Measurements from ENCODE around the gene SIAH3.

SIAH3 gene

DNA sequence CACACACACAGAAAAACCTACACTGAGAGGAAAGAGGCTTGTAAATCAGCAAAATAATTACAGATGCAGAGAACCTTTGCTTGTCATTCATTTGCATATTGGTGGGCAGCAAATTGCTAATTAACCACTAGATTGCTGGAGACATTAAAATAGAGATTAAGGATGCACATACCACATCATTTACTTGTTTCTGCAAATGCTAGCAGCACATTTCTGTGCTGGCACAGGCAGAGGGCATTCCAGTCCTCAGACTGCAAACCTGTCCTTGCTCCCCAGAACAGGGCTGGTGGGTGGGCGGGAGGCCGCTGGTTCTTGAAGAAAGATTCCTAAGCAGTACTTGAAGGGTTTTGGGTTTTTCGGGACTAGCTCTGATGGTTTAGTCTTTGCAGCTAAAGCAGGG, 941 bp upstream of the SIAH3 start:
- Histone ChIP-seq H3F3A (ENCODE audit: insufficient read depth, low read length) (no peaks in the 10 kb centered on the region), H3K27ac (ENCODE audit: low read depth, low read length, poor library complexity, severe bottlenecking) (no peak overlapping the region), H3K27me3 (ENCODE audit: insufficient read depth, low read length) (0 out of 2 replicates have a peak, but pooled peaks cover 6% of the 10 kb centered on the region)

DNA sequence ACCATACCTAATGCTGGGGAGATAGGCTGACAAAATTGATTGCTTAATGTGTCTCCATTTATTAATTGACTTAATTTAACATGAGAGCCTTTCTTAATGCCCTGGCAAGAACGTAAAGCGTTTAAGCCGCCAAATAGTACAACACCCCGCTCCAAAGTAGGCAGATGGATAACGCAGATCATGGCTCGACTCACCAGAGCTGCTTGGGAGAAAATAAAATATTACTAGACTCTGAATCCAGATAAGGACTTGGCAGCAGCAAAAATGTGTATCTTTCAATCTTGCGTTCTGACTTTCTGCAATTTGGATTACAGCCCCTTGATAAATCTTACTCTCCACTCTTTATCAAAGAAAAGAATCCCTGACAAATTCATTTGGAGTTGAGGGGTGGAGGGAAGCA, 403 bp upstream of the SIAH3 start:
- H3F3A ChIP-seq (ENCODE audit: insufficient read depth, low read length) = no peaks in the 10 kb centered on the region

More for the DNA sequence above, 941 bp upstream of the SIAH3 start:
- H3K4me3 ChIP-seq (ENCODE audit: low read depth, low read length, poor library complexity, severe bottlenecking) = no peak overlapping the region
- TF ChIP-seq, protein P1, sequence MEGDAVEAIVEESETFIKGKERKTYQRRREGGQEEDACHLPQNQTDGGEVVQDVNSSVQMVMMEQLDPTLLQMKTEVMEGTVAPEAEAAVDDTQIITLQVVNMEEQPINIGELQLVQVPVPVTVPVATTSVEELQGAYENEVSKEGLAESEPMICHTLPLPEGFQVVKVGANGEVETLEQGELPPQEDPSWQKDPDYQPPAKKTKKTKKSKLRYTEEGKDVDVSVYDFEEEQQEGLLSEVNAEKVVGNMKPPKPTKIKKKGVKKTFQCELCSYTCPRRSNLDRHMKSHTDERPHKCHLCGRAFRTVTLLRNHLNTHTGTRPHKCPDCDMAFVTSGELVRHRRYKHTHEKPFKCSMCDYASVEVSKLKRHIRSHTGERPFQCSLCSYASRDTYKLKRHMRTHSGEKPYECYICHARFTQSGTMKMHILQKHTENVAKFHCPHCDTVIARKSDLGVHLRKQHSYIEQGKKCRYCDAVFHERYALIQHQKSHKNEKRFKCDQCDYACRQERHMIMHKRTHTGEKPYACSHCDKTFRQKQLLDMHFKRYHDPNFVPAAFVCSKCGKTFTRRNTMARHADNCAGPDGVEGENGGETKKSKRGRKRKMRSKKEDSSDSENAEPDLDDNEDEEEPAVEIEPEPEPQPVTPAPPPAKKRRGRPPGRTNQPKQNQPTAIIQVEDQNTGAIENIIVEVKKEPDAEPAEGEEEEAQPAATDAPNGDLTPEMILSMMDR (IDR thresholded peaks at IDR 0.05; ENCODE audit: low read length) = no peak
- TF ChIP-seq EZH2 (IDR thresholded peaks at IDR 0.05; ENCODE audit: borderline replicate concordance, low read length) = no peak
- no peaks in the 10 kb centered on the region for H4K20me1 ChIP-seq (ENCODE audit: insufficient read depth, low read length)
- H3K4me1 ChIP-seq (ENCODE audit: insufficient read depth, low read length, severe bottlenecking) = no peaks in the 10 kb centered on the region
- no peak overlapping the region for H2AFZ ChIP-seq (ENCODE audit: low read length)
- H3K9me2 ChIP-seq (ENCODE audit: low read depth, low read length) = no peaks in the 10 kb centered on the region
- no peak overlapping the region for H3K9ac ChIP-seq (ENCODE audit: low read length)
- no peak overlapping the region for H3K4me2 ChIP-seq (ENCODE audit: low read length)
- H3K79me2 ChIP-seq (ENCODE audit: insufficient read depth, low read length) = no peaks in the 10 kb centered on the region
- no peaks in the 10 kb centered on the region for H3K36me3 ChIP-seq (ENCODE audit: insufficient read depth, low read length)
- 0 out of 2 replicates have a peak, but pooled peaks cover 2% of the 10 kb centered on the region for H3K9me3 ChIP-seq (ENCODE audit: low read length)

DNA sequence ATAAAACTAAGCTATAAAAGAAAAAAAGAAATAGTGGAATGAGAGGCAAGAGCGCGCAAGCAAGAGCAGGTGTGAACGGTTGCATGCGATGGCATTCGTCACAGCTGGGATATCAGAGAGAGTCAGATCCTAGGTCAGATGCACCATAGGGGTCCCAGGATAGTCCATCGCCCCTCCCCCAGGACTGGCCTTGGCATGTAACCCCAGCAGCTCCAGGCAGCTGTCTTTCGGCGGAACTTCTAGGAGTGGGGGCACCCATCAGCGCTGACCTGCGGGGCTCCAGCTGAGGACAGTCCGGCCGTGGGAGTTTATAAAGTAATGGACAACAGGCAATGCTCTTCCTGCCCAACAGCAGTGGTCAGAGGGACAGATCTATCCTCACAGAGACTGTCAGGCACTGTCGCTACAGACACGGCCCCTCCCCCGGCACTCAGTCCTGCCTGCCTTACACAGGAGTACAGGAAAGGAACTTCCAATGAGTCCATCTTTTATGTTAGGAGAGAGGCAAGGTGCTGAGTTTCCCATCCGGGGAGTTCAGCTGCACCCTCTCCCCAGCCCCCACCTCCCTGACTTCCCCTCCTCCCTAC, 1.4 kb downstream of the SIAH3 start:
- Histone ChIP-seq H3K4me2 (ENCODE audit: low read length) (no peak overlapping the region), H3K27me3 (ENCODE audit: insufficient read depth, low read length) (0 out of 2 replicates have a peak, but pooled peaks cover 6% of the 10 kb centered on the region), H3K4me3 (ENCODE audit: low read depth, low read length, poor library complexity, severe bottlenecking) (no peak overlapping the region), H3K36me3 (ENCODE audit: insufficient read depth, low read length) (no peaks in the 10 kb centered on the region), H3K9me2 (ENCODE audit: low read depth, low read length) (no peaks in the 10 kb centered on the region), H2AFZ (ENCODE audit: low read length) (no peak overlapping the region), H3K27ac (ENCODE audit: low read depth, low read length, poor library complexity, severe bottlenecking) (no peak overlapping the region), H3K4me1 (ENCODE audit: insufficient read depth, low read length, severe bottlenecking) (no peaks in the 10 kb centered on the region), H4K20me1 (ENCODE audit: insufficient read depth, low read length) (no peaks in the 10 kb centered on the region), H3K9ac (ENCODE audit: low read length) (no peak overlapping the region), H3K9me3 (ENCODE audit: low read length) (0 out of 2 replicates have a peak, but pooled peaks cover 2% of the 10 kb centered on the region), H3F3A (ENCODE audit: insufficient read depth, low read length) (no peaks in the 10 kb centered on the region), H3K79me2 (ENCODE audit: insufficient read depth, low read length) (no peaks in the 10 kb centered on the region)
- TF ChIP-seq, protein P1 (IDR thresholded peaks at IDR 0.05; ENCODE audit: low read length) = no peak
- TF ChIP-seq EZH2 (IDR thresholded peaks at IDR 0.05; ENCODE audit: borderline replicate concordance, low read length) = no peak

More for the DNA sequence above, 403 bp upstream of the SIAH3 start:
- no peak for TF ChIP-seq EZH2 (IDR thresholded peaks at IDR 0.05; ENCODE audit: borderline replicate concordance, low read length)
- TF ChIP-seq, protein P1 (IDR thresholded peaks at IDR 0.05; ENCODE audit: low read length) = no peak
- Histone ChIP-seq H4K20me1 (ENCODE audit: insufficient read depth, low read length) (no peaks in the 10 kb centered on the region), H3K4me1 (ENCODE audit: insufficient read depth, low read length, severe bottlenecking) (no peaks in the 10 kb centered on the region), H3K9me3 (ENCODE audit: low read length) (0 out of 2 replicates have a peak, but pooled peaks cover 2% of the 10 kb centered on the region), H3K9ac (ENCODE audit: low read length) (no peak overlapping the region), H3K27me3 (ENCODE audit: insufficient read depth, low read length) (0 out of 2 replicates have a peak, but pooled peaks cover 6% of the 10 kb centered on the region), H3K79me2 (ENCODE audit: insufficient read depth, low read length) (no peaks in the 10 kb centered on the region), H2AFZ (ENCODE audit: low read length) (no peak overlapping the region), H3K4me3 (ENCODE audit: low read depth, low read length, poor library complexity, severe bottlenecking) (no peak overlapping the region), H3K27ac (ENCODE audit: low read depth, low read length, poor library complexity, severe bottlenecking) (no peak overlapping the region), H3K9me2 (ENCODE audit: low read depth, low read length) (no peaks in the 10 kb centered on the region), H3K4me2 (ENCODE audit: low read length) (no peak overlapping the region), H3K36me3 (ENCODE audit: insufficient read depth, low read length) (no peaks in the 10 kb centered on the region)
